ENCODE data around the gene SRPK3.
"Not testable (repeated sequence)": the region's sequence is repeated elsewhere in the genome, so short reads cannot be mapped to it uniquely, and the experiment has no call there.

The SRPK3 gene

DNA sequence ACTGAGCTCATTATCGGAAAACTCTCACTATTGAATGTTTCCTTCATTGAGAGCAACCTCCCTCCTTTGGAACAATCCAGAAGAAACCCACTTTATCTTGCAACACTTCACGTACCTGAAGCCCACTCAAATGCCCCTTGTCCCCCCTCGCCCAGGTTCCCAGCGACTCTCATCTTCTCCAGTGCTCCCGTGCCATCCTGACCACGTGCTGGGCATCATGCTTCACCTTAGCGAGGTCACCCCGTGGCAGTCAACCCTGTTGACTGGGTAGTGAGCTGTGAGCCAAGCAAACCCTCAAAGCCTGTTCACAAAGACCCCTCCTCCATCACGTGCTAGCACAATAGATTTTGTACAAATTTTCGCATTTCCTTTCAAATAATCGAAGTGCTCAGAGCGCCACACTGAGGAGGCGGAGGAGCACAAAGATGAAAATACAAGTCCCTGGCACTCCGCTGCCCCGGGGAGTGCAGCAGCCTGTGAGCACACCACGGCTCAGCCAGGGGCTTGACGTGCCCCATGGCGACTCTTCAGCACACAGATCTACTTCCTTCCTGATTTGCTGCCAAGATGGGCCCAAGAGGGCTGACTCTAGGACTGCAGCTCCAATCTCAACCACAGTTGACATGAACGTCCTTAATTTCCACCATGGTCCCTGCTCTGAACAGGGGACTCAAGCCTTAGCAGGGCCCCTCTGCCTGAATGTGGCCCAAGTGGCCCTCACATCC lies 33.9 kb downstream of the SRPK3 start:
- DNase-seq: no peak

DNA sequence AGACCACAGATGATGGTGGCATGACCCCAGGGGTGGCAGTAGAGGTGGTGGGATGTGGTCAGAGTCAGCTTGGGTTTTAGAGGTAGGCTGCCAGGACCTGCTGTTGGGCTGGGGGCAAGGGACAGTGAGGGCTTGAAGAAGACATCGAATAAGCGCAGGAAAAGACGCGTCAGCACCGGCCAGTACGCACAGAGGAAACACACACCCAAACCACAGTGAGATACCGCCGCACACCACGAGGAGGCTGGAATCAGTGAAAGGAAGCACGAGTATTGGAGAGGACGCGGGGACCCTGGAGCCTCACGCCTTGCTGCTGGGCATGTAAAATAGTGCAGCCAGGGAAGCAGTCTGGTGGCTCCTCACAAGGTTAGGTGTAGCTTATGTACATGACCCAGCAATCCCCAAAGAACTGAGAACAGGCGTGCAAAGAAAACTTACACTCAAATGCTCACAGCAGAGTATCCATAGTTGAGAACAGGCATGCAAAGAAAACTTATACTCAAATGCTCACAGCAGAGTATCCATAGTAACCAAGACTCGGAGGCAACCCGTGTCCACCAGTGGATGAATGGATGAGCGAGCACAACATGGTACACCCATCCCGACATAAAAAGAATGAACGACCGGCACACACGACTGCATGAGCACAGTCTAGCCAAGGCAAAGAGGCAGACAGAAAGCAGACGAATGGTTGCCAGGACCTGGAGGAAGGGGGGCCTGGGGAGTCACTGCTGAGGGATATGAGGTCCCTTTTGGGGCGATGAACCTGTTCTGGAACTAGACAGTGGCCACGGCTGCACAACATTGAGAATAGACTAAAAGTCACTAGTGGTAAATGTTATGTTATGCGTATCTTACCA lies 36.2 kb downstream of the SRPK3 start:
- DNase-seq: peak; percentile 49

DNA sequence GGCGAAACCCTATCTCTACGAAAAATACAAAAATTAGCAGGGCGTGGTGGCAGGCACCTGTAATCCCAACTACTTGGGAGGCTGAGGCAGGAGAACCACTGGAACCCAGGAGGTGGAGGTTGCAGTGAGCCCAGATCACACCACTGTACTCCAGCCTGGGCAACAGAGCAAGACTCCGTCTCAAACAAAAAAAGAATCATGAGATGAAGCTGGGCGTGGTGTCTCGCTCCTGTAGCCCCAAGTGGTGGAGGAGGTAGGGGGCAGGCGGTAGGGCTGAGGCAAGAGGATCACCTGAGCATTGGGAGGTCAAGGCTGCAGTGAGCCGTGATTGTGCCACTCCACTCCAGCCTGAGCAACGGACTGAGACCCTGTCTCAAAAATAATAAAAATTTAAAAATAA lies 37.2 kb downstream of the SRPK3 start:
- DNase-seq: not testable (repeated sequence)

DNA sequence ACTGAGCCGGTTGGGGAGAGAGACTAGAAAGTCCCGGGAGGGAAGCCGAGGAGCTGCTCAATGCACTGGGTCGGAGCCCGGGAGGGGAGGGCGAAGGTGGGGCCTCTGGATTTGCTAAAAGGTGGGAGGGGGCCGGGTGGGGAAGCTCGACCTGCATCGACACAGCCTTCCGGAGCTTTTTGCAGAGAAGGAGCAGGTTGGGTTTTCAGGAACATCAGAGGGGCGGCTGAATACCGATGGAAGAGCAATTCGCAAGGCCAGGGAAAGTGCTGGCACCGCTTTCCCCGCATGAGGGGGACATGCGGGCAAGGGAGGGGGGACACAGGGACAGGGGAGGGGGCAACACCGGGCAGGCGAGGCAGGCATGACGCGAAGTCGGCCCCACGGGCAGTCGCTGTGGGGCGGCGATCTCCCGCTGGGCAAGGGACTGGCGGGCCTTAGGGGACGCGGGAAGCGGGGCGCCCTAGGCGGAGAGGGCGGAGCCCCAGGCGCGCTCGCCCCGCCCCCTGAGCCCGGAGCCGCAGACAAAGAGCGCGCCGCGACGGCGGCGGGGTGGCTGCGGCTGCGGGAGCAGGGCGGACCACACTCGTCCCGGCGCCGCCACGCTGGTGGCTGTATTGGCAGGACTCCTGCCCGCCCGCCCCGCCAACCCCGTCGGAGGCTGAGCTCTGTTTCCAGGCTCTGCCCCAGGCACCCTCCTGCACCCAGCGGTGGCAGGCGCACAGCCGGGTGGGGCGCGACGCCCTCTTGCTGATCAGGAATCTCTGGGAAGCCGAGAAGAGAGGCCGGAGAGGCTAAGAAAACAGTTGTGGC lies 37.9 kb downstream of the SRPK3 start:
- DNase-seq: peak; percentile 57

DNA sequence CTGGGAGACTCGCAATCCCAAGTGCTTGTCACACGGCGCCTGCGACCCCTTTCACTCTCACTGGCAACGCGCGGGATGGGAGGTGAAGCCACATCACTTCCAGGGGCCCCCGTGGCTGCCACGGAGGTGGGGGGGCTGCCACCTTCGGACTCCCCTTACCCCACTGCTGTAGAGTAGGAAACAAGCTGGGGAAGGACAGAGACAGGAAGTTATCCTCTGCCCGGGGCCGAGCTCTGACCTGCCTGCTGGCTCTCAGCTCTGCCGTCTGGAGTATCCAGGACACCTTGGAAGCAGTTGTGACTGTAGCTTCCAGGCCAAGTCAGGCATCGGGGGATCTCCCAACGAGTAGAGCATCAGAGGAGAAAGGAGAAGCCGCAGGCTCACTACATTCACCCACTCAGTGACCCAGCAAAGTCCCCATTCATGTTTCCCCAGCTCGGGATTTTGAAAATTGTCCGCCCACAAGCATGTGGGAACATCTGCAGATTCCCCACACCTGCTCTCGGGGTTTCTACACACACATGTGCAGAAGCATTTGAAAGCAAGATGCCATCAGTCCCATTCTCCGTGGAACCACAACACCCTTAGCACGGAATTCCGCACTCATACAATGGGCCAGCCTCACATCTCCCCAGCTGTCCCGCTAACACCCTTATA lies 38.7 kb downstream of the SRPK3 start:
- DNase-seq: no peak

DNA sequence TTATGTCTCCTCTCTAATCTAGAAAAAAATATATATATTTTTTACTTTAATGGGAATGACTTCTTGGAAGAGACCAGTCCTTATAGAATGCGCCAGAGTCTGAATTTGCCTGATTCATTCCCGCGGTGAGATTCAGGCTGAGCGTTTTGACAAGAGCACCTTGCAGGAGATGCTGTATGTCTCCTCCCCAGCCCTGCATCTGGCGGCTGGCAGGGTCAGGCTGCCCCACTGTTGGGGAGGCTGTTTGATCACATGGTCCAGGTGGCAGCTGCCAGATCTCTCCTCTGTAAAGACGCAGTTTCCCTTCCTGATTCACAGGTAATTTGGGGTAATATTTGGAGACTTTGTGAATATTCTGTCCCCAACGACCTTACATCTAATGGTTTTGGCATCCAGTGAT lies 39.8 kb downstream of the SRPK3 start:
- no peak for DNase-seq

DNA sequence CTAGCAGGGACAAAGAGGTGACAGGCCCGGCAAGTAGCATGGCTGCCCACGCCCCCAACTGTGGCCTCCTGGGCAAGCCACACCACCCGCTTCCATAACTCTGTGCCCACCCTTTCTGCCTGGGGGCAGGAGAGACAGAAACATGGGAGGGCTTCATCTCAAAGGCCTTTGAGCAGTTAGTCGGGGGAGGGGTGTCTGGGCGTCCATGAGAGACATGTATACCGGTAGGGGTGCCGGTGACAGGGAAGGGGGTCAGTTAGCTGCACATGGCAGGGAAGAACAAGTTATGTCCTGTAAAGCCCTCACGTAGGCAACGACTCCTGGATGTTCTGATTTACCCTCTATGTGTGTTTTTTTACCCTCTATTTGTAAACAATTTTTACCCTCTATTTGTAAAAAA lies 40.2 kb downstream of the SRPK3 start:
- DNase-seq: no peak

DNA sequence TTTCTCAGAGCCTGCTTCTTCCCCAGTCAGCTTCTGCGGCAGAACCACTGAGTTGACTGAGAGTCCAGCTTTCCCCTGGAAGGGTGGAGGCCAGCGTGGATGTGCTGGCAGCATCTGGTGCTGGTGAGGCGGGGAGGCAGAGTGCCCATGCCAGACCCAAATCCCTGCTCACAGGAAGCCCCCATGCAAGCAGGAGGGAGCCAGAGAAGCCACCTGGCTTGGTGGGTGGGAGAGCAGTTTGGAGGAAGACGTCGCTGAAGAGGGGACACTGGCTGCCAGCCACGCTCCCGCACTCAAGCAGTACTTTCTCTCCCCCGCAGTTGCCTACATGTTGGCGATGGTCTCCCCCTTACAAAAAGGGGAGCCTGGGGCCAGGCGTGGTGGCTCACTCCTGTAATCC lies 43.5 kb downstream of the SRPK3 start:
- no peak for DNase-seq

DNA sequence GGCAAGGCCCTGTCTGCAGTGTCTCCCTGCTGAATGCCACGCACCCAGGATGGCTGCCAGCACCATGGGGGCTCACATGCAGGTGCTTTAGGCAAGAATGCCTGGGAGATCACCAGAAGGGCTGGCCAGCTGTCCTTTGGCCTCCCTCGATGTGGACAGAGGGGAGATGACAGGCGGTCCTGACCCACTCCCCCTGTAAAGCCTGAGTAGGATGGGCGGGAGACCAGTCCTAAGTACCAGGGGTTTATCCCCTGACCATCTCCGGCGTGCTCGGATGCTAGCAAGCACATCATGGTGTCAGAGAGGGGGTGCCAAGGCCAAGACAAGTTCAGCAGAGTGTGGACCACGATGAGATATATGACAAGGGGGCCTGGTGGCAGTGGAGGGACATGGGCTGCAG lies 44.2 kb downstream of the SRPK3 start:
- no peak for DNase-seq

DNA sequence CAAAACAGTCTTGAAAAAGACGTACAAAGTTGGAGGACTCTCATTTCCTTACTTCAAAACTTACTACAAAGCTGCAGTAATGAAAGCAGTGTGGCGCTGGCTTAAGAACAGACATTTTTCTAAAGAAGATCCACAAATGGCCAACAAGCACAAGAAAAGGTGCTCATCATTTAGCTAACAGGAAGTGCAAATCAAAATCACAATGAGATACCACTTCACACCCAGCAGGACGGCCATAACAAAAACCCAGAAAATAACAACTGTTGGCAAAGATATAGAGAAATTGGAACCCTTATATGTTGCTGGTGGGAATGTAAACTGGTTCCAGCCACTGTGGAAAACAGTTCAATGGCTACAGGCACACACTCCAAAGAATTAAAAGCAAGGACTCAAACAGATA lies 46.2 kb downstream of the SRPK3 start:
- DNase-seq: no peak

DNA sequence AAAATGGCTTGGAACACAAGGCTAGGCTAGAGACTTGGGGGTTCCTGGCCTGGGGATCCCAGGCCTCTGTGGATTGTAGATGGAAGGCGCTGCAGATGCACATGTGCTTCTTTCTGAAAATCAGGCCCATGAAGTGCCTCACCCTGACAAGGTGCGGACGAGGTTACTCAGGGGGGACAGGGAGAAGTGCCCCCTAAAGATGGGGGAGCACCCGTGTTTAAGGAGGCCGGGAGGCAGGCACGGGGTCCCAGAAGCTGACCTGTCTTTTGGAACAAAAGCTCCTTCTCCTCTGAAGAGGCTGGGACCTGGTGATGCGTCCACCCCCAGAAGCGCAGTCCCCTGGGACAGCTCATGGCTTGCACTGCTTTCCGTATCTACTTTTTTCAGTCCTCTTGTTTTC lies 47.1 kb downstream of the SRPK3 start:
- DNase-seq: no peak

DNA sequence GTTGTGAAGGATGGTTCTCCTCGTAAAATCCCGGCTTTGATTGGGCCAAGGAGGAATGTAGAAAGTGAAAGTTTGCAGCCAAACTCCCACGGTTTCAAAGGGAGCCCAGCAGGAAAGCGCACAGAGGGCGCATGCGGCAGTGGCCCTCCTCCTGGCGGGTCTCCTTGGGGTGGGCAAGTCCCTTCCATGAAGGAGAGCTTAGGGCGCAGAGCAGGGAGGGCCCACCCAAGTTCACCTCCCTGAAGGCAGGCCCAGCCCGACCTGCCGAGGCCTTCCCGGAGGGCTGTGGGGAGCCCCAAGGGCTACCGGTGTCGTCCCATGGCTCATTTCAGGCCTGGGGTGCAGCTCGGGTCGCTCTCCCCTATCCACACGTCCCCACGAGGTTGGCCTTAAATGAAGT lies 47.5 kb downstream of the SRPK3 start:
- DNase-seq: no peak

DNA sequence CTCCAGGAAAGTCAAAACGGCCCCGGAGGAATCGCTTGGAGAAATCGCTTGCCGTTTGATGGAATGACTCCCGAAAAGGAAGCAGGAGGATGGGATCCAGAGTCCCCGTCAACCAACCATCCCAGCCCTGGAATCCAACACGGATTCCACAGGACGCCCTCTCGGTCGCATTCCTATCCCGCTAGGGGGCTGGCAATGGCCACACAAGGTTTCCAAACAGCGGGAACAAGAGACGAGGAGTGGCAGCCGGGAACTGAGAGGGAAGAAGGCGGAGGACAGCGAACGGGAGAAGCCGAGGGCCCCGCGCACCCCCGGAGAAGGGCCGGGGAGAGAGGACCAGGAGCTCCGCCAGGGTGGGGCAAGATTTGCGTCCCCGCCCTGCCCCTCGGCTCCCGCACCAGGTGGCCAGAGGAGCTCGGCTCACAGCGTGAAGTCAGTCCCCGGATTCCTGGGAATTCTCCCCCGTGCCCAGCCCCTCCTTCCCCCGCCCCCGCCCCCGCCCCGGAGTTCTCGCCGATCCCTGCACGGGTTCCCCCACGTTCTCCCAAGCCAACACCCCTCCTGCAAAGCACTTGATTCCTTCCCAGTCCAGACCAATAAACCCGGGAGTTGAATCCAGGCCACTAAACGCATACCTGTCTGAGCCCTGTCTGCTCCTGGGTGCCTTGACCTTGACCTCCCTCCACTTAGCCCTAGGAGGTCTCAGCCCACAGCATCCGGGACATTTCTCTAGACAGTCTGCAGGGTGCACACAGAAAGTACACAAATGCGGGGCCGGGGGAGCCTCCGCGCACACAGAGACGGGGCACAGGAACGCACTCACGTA lies 48.1 kb downstream of the SRPK3 start:
- DNase-seq: no peak

DNA sequence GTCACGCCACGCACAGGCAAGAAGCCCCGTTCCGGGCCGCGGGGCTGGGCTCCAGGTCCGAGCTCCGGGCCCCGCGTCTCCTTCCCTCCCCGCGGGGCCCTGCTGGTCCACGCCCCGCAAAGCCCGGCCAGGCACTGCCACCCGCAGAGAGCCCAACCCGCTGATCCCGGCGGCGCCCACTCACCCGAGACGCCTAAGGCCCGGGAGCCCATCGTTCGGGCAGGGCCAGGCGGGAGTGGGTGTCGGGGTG lies 48.6 kb downstream of the SRPK3 start:
- no peak for DNase-seq

DNA sequence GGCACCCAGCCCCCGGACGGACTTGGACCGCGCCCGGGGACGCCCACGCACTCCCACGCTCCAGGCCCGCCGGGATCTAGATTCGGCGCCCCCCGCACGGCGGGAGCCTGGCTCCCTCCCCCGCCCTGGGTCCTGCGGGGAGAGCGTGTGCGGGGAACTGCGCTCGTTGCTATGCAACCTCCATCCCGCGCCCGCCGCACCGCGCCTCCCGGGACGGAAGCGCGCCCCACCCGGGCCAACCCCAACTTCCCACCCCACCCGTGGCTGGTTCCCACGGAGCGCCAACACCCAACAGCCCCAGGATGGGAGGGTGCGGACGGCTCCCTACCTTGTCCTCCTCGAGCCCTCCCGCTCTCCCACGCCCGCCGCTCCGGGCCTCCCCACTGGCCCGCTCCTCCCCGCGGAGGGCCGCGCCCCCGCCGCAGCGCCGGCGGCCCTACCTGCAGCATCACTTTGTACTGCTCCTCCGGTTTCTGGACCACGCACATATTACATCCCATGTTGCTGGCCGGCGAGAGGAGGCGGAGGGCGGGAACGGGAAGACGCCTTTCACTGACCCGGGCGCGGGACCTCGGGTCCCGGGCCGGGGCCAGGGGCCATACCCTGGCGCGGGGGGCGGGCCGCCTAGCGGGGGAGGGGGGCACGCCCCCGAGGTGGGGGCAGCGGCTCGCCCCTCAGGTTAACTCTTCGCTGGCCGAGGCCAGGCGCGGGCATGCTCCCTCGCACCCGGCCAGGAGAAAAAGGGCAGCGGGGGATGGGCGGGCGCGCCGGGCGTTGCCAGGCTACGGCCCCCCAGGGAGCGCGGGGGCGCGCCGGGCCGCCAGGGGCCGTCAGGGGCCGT lies 49.2 kb downstream of the SRPK3 start, which contains the start of gene PDZD4:
Gene PDZD4 (minus strand): TSS at position 746 of the 841 bp plus-strand sequence. CDS start 246 bp downstream, at position 500.
- peak; percentile 16 for DNase-seq

DNA sequence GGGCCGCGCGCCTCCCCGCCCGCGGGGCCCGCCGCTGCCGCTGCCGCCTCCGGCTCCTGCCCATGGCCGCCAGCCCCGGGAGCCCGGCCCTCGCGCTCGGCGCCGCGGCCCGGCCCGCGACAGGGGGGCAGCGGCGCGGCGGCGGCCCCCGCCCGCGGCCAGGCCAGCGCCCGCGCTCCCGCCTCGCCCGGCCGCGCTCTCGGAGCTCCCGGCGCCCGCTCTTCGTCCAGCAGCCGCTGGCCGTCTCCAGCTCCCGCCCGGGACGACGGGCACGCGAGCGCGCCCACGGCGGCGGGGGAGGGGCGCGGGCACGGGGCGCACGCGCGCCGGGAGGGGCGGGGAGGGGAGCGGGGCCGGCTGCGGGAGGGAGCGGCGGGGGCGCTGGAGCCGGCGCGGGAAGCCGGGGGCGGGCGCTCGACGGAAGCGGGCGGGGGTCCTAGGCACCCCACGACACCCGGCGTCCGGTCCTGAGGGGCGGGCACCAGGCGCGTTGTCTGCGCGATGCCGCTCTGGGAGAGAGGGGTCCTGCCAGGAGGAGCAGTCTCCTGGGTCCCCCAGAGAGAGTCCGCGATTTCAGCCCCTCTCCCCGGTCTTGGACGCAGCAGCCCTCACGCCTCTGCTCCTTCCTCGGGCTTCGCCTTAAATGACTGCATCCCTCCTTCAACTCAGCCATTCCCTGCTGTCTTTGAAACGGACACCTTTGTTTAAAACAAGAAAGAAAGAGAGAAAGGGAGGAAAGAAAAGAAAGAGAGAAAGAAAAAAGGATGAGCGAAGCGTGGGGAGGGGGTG lies 50.0 kb downstream of the SRPK3 start:
- DNase-seq: no peak

DNA sequence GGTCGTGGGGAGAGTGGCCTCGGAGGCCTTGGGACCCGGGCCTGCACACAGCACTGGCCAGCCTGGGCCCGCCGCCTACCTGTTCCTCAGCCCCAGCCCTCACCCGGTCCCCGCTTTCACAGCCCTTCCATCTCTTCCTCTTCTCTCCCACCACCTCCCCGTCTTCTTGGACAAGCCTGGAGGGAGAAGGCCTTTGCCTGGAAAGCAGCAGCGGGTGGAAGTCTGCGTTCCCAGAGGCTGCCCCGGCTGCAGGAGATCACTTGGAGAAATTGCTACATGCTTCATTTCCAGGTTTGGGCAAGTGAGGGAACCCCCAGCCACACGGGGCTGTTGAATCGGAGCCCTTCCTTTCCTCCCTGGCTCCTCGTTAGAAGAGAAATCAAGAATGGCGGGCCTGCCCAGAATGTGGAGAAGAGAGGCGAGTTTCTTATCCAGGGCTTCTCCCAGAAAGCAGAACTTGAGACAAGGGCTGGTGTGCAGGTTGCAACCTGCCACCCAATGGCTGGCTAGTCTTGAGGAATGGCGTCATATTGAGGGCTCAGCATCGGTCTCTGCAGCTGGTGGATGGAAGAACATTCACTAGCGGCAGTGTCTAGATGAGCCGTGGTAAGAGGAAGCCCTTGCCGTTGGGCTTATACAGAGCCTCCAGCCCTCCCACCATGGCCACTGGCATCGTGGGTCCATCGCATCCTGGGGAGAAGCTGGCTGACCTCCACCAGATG lies 50.7 kb downstream of the SRPK3 start:
- no peak for DNase-seq

DNA sequence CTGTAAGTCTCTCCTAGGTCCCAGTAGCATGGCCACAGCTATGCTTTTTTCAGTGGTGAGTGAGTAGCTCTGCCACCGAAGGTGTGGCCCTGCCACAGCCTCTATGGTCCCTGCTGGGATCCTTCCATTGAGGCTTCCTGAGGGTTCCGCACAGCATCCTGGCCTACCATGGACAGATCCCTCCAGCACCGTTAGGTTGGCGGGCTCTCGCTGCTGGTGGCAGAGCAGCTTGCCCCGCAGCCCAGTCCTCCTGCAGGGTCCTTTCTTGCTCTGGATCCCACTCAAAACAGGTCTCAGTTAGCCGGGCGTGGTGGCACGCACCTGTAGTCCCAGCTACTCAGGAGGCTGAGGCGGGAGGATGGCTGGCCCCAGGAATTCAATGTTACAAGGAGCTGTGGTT lies 51.9 kb downstream of the SRPK3 start:
- DNase-seq: no peak

Measured in CD4-positive, alpha-beta T cell treated with Interleukin-17A for 1 hour (primary cell).